ENCODE measurements around the gene ICOS. TPM values are rescaled to one million over a fixed set of nuclear protein-coding genes. Genes with fewer than 3 reads are reported as not detected.

The ICOS gene
- total RNA-seq, 6 donors from 2014 or later = 0.22 to 2.3 (median 1.1) TPM; not detected in 1

GRCh38 chr2:204005940-204006721 is 69.6 kb downstream of the ICOS start:
- no peak for TF ChIP-seq CTCF (IDR thresholded peaks at IDR 0.05)
- TF ChIP-seq POLR2A (IDR thresholded peaks at IDR 0.05) = no peak
- TF ChIP-seq POLR2AphosphoS5 (IDR thresholded peaks at IDR 0.05) = no peak
- TF ChIP-seq EP300 (IDR thresholded peaks at IDR 0.05) = no peak
- no peaks in the 10 kb centered on the region for H3K36me3 ChIP-seq
- no peak overlapping the region for H3K27ac ChIP-seq
- no peaks in the 10 kb centered on the region for H3K9me3 ChIP-seq
- no peak overlapping the region for H3K4me3 ChIP-seq
- H3K27me3 ChIP-seq = no peaks in the 10 kb centered on the region
- WGBS, 2 donors = 67 to 82% methylated on average over 3 of the region's 3 CpGs
- no peak for DNase-seq
- H3K4me1 ChIP-seq = no peaks in the 10 kb centered on the region
- no peak for ATAC-seq (ENCODE audit: low FRiP score in 2 of 2)

- H3K9me3 ChIP-seq = no peaks in the 10 kb centered on the region
- no peak for ATAC-seq (ENCODE audit: low FRiP score in 2 of 2)
- no peak overlapping the region for H3K4me3 ChIP-seq
- 85 to 95% methylated on average over 6 of the region's 6 CpGs for WGBS, 2 donors
- DNase-seq = no peak
- peaks cover 0 to 10% (median 2%) of the 10 kb centered on the region in 4 donors for H3K4me1 ChIP-seq
- no peak for TF ChIP-seq EP300 (IDR thresholded peaks at IDR 0.05)
- no peak for TF ChIP-seq POLR2AphosphoS5 (IDR thresholded peaks at IDR 0.05)
- TF ChIP-seq POLR2A (IDR thresholded peaks at IDR 0.05) = no peak
- TF ChIP-seq CTCF (IDR thresholded peaks at IDR 0.05) = no peak
- H3K27me3 ChIP-seq = no peaks in the 10 kb centered on the region
- H3K27ac ChIP-seq = no peak overlapping the region
- no peaks in the 10 kb centered on the region for H3K36me3 ChIP-seq
These were observed 71.8 kb downstream of the ICOS start for GRCh38 chr2:204008352-204008751.

- Histone ChIP-seq H3K4me1 (peaks cover 0 to 10% (median 2%) of the 10 kb centered on the region in 4 donors), H3K9me3 (no peaks in the 10 kb centered on the region), H3K36me3 (no peaks in the 10 kb centered on the region), H3K27ac (no peak overlapping the region), H3K4me3 (no peak overlapping the region), H3K27me3 (no peaks in the 10 kb centered on the region)
- 85 to 86% methylated on average over 4 of the region's 4 CpGs for WGBS, 2 donors
- ATAC-seq (ENCODE audit: low FRiP score in 2 of 2) (no peak), DNase-seq (no peak)
- TF ChIP-seq POLR2A (IDR thresholded peaks at IDR 0.05) (no peak), POLR2AphosphoS5 (IDR thresholded peaks at IDR 0.05) (no peak), EP300 (IDR thresholded peaks at IDR 0.05) (no peak), CTCF (IDR thresholded peaks at IDR 0.05) (no peak)
These were observed 74.3 kb downstream of the ICOS start for GRCh38 chr2:204010628-204011560.

Other genes starting within 250 kb of the ICOS start
- 1 to 10 TPM in 4 of 6 donors, under 1 TPM in 2; under 0.01 to 3.3 (median 1.4) TPM for gene CD28, start 230.1 kb upstream of the ICOS start, total RNA-seq
- gene CTLA4, start 69.0 kb upstream of the ICOS start, total RNA-seq = 1 to 10 TPM in 4 of 6 donors, under 1 TPM in 2; 0.33 to 3.1 (median 1.1) TPM